Memory B cell (primary cell): ENCODE measurements around the gene COA7.

Experiments used
- ATAC-seq: fragments of 150-1000 bp; cut with Tn5 transposase; 2 replicates; pipeline ENCODE4 v1.10.0; 2021; ENCODE audit warnings: low read depth, mild to moderate bottlenecking, moderate library complexity
- DNase-seq, 2 donors: peaks; one replicate each; pipeline ENCODE4 v3.0.0; 2022; ENCODE audit warnings: low spot score in 2 of 2
- H3K27ac Mint-ChIP-seq: one replicate; pipeline ENCODE4 v1.8.0; 2022; ENCODE audit warnings: mild to moderate bottlenecking, moderate library complexity, mixed read lengths
- H3K27me3 Mint-ChIP-seq: one replicate; pipeline ENCODE4 v1.8.0; 2022; ENCODE audit warnings: mixed read lengths
- H3K36me3 Mint-ChIP-seq: one replicate; pipeline ENCODE4 v1.8.0; 2022; ENCODE audit warnings: mild to moderate bottlenecking, mixed read lengths
- H3K4me1 Mint-ChIP-seq: one replicate; pipeline ENCODE4 v1.8.0; 2022; ENCODE audit warnings: mixed read lengths
- H3K4me3 Mint-ChIP-seq: one replicate; pipeline ENCODE4 v1.8.0; 2022; ENCODE audit warnings: mild to moderate bottlenecking, moderate library complexity, mixed read lengths
- H3K9me3 Mint-ChIP-seq: one replicate; pipeline ENCODE4 v1.8.0; 2022; ENCODE audit warnings: mixed read lengths

Gene COA7

DNA sequence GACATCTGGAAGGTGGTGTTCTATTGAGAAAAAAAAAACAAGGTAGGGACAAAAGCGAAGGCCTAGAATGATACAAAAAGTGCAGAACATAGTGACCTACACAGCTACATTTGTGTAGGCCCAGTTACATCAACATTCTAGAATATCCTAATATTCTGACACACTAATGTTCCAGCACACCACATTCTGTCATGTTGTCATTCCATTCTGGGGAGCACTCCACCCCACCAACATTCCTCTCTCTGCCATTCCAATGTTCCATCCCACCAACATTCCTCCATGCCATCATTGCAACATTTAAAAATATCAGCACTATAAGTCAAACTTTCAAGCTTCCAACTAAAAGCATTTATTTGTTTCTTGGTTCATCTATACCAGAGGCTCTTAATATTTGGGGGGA is 28.5 kb downstream of the COA7 start:
- Mint-ChIP-seq H3K36me3 (peaks cover 20% of the 10 kb centered on the region), H3K27ac (no peak overlapping the region), H3K4me3 (no peak overlapping the region), H3K4me1 (peaks cover 14% of the 10 kb centered on the region), H3K9me3 (no peaks in the 10 kb centered on the region), H3K27me3 (no peaks in the 10 kb centered on the region)
- DNase-seq = no peak
- no peak for ATAC-seq

- no peak for DNase-seq
- H3K4me3 Mint-ChIP-seq = no peak overlapping the region
- no peak overlapping the region for H3K27ac Mint-ChIP-seq
- H3K4me1 Mint-ChIP-seq = peaks cover 14% of the 10 kb centered on the region
- H3K27me3 Mint-ChIP-seq = no peaks in the 10 kb centered on the region
- H3K36me3 Mint-ChIP-seq = peaks cover 17% of the 10 kb centered on the region
- H3K9me3 Mint-ChIP-seq = no peaks in the 10 kb centered on the region
- ATAC-seq = no peak
Measured at GRCh38 chr1:52668711-52669110, 29.4 kb downstream of the COA7 start.

DNA sequence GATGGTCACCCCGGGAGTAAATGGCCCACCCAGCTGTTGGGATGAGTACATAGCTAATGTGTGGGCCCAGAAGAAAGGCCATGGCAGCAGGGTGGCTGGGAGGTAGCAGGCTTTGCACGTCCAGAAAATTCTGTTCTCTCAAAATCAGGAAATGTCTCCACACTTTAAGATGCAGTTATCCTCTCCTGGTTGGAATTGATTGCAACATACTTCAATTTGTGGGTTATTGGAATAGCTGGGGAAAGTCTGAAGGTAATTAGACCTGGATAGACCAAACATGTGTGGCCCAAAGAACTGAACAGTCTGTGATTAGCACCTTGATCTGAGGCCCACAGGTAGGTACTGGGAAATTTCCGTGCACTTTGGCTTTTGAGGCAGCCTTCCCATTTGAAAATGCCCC is 30.2 kb downstream of the COA7 start:
- Mint-ChIP-seq H3K4me1 (peaks cover 17% of the 10 kb centered on the region), H3K4me3 (no peak overlapping the region), H3K27ac (no peak overlapping the region), H3K9me3 (no peaks in the 10 kb centered on the region), H3K36me3 (peaks cover 18% of the 10 kb centered on the region), H3K27me3 (no peaks in the 10 kb centered on the region)
- DNase-seq = no peak
- no peak for ATAC-seq

DNA sequence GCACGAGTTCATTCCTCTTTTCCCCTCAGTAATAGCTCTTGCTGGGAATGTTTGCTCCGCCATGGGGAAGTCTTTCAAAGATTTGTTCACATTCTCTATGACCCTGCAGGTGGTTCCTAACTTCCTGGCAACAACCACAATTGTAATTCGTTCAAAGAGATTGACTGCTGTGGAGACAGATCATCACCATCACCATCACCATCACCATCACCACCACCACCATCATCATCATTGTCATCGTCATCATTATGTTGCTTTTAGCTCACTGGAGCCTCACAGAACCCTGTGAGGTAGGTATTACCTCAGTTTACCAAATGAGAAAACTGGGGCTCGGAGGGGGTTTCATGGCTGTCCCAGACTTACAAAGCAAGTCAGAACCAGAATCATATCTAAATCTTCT is 30.9 kb downstream of the COA7 start:
- Mint-ChIP-seq H3K36me3 (peaks cover 20% of the 10 kb centered on the region), H3K4me1 (peaks cover 17% of the 10 kb centered on the region), H3K27ac (no peak overlapping the region), H3K4me3 (no peak overlapping the region), H3K27me3 (no peaks in the 10 kb centered on the region), H3K9me3 (no peaks in the 10 kb centered on the region)
- ATAC-seq (no peak), DNase-seq (no peak)

DNA sequence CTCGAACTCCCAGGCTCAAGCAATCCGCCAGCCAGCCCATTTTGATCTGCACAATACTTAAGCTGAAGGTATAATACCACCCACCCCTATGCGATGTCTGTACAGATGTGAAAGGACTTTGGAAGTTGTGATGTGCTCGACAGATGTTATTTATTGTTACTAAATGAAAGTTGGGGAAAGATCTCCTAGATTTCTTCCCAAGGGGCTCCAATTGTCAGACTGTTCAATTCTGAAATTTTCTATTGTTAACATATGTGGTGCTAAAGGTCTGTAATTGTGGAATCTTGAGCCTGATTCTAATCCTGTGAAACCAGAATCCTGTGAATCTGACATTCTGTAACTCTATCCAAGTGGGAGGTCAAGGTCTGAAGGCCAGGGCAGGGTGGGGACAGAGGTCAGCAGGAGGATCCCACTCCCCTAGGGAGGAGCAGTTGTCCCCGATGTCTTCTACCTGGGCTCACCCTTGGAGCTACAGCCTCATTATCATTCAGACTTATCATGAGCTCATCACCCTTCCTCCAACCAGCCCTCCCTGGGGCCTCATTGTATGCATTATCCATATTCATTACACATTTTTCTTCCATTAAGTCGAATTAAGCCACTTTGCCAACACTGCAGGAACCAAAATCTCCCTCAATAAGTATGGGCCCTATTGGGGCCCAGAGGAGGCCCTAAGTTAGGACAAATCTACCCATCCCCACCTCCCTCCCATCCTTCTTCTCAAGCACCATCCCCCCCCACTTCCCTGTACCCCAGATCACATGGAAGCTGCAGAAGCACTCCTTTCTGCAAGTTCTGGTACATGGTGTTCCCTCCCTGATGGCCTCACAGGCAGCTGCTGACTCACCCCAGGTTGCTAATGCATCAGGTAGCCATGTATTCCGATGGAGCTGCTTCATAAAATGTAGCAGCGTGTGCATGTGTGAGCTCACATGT is 32.9 kb downstream of the COA7 start:
- ATAC-seq (no peak), DNase-seq (no peak)
- Mint-ChIP-seq H3K36me3 (peaks cover 16% of the 10 kb centered on the region), H3K4me1 (peaks cover 17% of the 10 kb centered on the region), H3K9me3 (no peaks in the 10 kb centered on the region), H3K4me3 (no peak overlapping the region), H3K27ac (peak overlapping the region; percentile 69), H3K27me3 (no peaks in the 10 kb centered on the region)

GRCh38 chr1:52663716-52664115 is 34.4 kb downstream of the COA7 start:
- H3K4me1 Mint-ChIP-seq = peaks cover 25% of the 10 kb centered on the region
- H3K27me3 Mint-ChIP-seq = no peaks in the 10 kb centered on the region
- no peak overlapping the region for H3K27ac Mint-ChIP-seq
- H3K36me3 Mint-ChIP-seq = peaks cover 14% of the 10 kb centered on the region
- no peaks in the 10 kb centered on the region for H3K9me3 Mint-ChIP-seq
- no peak for DNase-seq
- no peak overlapping the region for H3K4me3 Mint-ChIP-seq
- ATAC-seq = no peak

DNA sequence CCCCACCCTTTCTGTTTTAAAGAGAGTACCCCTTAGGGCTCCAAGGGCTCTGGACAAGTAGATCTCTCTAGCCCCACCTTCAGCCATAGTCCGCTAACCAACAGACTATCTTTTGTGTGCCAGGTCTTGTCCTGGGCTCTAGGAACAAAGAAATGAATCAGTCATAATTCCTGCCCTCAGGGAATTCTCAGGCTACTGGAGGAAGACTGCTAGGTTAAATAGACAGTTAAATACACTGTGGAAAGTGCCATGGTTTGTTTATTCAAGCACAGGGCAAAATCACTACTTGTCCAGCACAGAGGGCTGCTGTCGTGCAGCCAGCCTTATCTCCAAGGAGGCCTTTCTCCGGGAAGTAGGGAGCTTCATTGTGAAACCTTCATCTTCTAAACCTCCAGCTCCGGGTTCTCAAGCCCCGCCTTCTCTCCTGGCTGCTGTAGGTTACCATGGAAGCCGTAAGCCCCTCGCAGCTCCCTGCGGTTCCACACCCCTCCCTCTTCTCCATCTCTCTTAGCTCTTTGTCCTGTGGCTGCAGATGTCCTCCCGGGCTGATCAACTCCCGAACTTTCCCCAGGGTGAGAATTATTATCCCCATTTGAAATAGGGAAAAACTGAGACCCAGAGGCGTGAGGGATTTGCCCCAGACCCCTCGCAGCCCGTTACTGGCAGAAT is 35.4 kb downstream of the COA7 start:
- Mint-ChIP-seq H3K9me3 (no peaks in the 10 kb centered on the region), H3K4me3 (no peak overlapping the region), H3K27ac (no peak overlapping the region), H3K4me1 (peaks cover 30% of the 10 kb centered on the region), H3K36me3 (peaks cover 9% of the 10 kb centered on the region), H3K27me3 (no peaks in the 10 kb centered on the region)
- DNase-seq (no peak), ATAC-seq (no peak)

DNA sequence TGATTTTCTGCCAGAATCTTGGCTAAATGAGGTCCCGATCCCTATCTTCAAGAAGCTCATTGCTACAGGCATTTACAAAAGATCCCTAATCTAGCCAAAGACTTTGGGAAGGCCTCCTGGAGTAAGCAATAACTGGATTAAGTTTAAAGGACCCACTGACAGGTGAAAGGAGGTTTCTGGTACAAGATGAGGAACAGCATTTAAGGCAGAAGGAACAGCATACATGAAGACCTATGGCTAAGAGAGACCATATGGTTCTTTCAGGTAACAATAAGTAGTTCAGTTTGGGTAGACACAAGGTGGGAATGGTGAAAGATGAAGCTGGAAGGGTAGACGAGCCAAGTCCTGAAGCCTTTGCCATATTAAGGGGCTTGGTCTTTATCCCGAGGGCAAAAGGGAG is 37.3 kb downstream of the COA7 start:
- Mint-ChIP-seq H3K27ac (peak overlapping the region; percentile 11), H3K9me3 (no peaks in the 10 kb centered on the region), H3K27me3 (no peaks in the 10 kb centered on the region), H3K4me3 (no peak overlapping the region), H3K36me3 (peaks cover 16% of the 10 kb centered on the region), H3K4me1 (peaks cover 33% of the 10 kb centered on the region)
- ATAC-seq = no peak
- DNase-seq = no peak

DNA sequence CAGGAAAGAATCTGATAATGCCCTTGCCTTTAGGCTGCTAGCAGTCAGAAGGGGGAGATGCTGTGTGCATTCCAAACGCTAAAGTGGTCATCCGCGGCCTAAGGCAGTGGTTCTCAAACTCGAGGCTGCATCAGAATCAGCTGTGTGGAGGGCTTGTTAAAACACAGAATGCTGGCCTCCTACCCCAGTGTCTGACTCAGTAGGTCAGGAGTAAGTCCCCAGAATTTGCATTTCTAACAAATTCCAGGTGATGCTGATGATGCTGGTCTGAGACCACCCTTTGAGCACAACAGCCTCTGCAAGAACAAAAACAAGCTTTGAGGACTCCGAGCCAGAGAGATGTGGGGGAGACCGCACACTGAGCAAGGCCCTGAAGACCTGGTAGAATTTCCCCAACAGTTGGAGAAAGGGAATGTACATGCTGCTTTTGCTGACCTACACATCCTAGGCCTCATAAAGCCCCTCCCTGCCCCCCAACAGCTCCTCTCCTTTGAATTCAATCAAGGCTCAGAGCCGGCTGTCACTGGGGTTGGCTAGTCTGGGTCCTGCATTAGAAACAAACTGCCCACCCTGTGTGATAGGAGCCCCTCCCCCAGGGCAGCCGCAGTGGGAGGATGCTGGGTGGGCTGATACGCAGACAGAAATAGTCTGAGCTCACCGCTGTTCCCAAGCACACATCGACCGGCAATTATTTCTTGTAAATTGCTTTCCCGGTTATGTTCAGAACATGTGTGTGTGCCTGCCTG is 38.1 kb downstream of the COA7 start:
- peaks cover 28% of the 10 kb centered on the region for H3K4me1 Mint-ChIP-seq
- ATAC-seq (no peak), DNase-seq (no peak)
- no peaks in the 10 kb centered on the region for H3K9me3 Mint-ChIP-seq
- H3K27ac Mint-ChIP-seq = peak overlapping the region; percentile 51
- H3K27me3 Mint-ChIP-seq = no peaks in the 10 kb centered on the region
- H3K36me3 Mint-ChIP-seq = peaks cover 19% of the 10 kb centered on the region
- no peak overlapping the region for H3K4me3 Mint-ChIP-seq

GRCh38 chr1:52659356-52659755 is 38.8 kb downstream of the COA7 start:
- H3K27me3 Mint-ChIP-seq = no peaks in the 10 kb centered on the region
- ATAC-seq (no peak), DNase-seq (no peak)
- H3K27ac Mint-ChIP-seq = peak overlapping the region; percentile 51
- H3K4me1 Mint-ChIP-seq = peaks cover 28% of the 10 kb centered on the region
- H3K4me3 Mint-ChIP-seq = no peak overlapping the region
- peaks cover 19% of the 10 kb centered on the region for H3K36me3 Mint-ChIP-seq
- no peaks in the 10 kb centered on the region for H3K9me3 Mint-ChIP-seq

DNA sequence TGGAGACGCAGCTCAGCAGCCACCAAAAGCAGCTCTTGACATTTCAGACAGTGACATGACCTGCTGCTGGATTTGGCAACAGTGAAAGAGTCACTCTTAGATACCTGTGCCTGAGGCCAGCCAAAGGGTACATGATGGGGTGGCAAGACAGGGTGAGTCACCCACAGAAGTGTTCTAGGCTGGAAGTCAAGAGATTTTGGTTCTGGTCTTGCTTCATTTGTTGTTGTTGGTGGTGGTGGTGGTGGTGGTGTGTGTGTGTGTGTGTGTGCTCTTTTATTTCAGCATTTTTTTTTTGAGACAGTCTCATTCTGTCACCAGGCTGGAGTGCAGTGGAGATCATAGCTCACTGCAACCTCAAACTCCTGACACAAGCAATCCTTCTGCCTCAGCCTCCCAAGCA is 39.4 kb downstream of the COA7 start:
- H3K27me3 Mint-ChIP-seq = no peaks in the 10 kb centered on the region
- H3K4me1 Mint-ChIP-seq = peaks cover 28% of the 10 kb centered on the region
- ATAC-seq (no peak), DNase-seq (no peak)
- H3K4me3 Mint-ChIP-seq = no peak overlapping the region
- H3K27ac Mint-ChIP-seq = peak overlapping the region; percentile 51
- no peaks in the 10 kb centered on the region for H3K9me3 Mint-ChIP-seq
- peaks cover 23% of the 10 kb centered on the region for H3K36me3 Mint-ChIP-seq

DNA sequence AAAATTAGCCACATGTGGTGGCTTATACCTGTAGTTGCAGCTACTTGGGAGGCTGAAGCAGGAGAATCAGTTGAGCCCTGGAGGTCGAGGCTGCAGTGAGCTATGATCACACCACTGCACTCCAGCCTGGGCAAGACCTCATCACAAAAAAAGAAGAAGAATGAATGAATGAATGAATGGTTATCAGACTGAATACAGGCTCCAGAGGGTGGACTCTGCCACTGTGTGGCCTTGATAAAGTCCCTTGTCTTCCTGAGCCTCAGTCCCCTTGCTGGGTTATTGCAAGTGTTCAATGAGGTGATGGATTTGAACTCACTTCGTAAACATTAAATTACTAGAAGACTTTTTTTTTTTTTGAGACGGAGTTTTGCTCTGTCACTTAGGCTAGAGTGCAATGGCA is 40.4 kb downstream of the COA7 start:
- peaks cover 20% of the 10 kb centered on the region for H3K36me3 Mint-ChIP-seq

DNA sequence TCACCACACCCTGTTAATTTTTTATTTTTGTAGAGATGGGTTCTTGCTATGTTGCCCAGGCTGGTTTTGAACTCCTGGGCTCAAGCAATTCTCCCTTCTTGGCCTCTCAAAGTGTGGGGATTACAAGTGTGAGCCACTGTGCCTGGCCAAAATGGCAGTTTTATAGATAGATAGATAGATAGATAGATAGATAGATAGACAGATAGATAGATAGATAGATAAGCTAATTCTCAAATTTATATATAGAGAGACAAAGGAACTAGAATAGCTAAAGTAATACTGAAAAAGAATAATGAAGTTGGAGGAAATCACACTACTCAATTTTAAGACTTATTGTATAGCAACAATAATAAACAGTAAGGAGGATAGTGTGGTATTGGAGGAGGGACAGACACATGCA is 44.1 kb downstream of the COA7 start:
- ATAC-seq = no peak
- no peak overlapping the region for H3K4me3 Mint-ChIP-seq
- H3K36me3 Mint-ChIP-seq = peaks cover 31% of the 10 kb centered on the region

More for the DNA sequence above, 40.4 kb downstream of the COA7 start:
- Mint-ChIP-seq H3K9me3 (no peaks in the 10 kb centered on the region), H3K27ac (peak overlapping the region; percentile 28), H3K27me3 (no peaks in the 10 kb centered on the region), H3K4me1 (peaks cover 27% of the 10 kb centered on the region), H3K4me3 (no peak overlapping the region)
- DNase-seq (no peak), ATAC-seq (no peak)

DNA sequence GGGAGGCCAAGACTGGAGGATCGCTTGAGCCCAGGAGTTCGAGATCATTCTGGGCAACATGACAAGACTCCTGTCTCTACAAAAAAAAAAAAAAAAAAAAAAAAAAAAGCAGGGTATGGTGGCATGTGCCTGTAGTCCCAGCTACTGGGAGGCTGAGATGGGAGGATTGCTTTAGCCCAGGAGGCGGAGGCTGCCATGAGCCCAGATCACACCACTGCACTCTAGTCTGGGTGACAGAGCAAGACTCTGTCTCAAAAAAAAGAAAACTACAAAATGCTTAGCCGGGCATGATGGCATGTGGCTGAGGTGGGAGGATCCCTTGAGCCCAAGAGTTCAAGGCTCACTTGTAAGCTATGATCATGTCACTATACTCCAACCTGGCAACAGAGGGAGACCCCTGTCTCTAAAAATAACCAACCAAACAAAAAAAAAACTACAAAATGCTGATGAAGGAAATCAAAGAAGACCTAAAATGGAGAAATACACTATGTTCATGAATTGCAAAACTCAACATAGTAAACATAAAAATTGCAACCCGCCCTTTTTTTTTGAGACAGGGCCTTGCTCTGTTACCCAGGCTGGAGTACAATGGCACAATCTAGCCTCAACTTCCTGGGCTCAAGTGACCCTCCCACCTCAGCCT is 44.8 kb downstream of the COA7 start:
- Mint-ChIP-seq H3K4me3 (no peak overlapping the region), H3K36me3 (peaks cover 37% of the 10 kb centered on the region), H3K27ac (peak overlapping the region; percentile 7)

More for the DNA sequence above, 44.1 kb downstream of the COA7 start:
- no peak for DNase-seq
- no peaks in the 10 kb centered on the region for H3K27me3 Mint-ChIP-seq
- peak overlapping the region; percentile 7 for H3K27ac Mint-ChIP-seq
- H3K4me1 Mint-ChIP-seq = peaks cover 24% of the 10 kb centered on the region
- no peaks in the 10 kb centered on the region for H3K9me3 Mint-ChIP-seq

More for the DNA sequence above, 44.8 kb downstream of the COA7 start:
- no peaks in the 10 kb centered on the region for H3K27me3 Mint-ChIP-seq
- no peaks in the 10 kb centered on the region for H3K9me3 Mint-ChIP-seq
- H3K4me1 Mint-ChIP-seq = peaks cover 20% of the 10 kb centered on the region
- DNase-seq (no peak), ATAC-seq (no peak)
